OCI-LY1 (cell line): ENCODE measurements around the gene ODF4.

Source experiments
- CTCF ChIP-seq: fragments of 200-600 bp; sonication (generic), shearing (Covaris generic); IDR thresholded peaks from 2 replicates; pipeline ENCODE4 v1.5.1; 2017; ENCODE audit warnings: mild to moderate bottlenecking, antibody characterized with exemption, low read length, moderate library complexity, mixed read lengths
- EZH2 ChIP-seq: fragments of 200-600 bp; sonication (generic), shearing (Covaris generic); IDR thresholded peaks from 2 replicates; pipeline ENCODE4 v1.8.0; 2017; ENCODE audit warnings: borderline replicate concordance, mixed run types, mild to moderate bottlenecking, antibody characterized with exemption, low read length, moderate library complexity, mixed read lengths

GRCh38 chr17:8345052-8345690 lies 5.5 kb downstream of the ODF4 start:
- no peak for TF ChIP-seq CTCF
- no peak for TF ChIP-seq EZH2
